ENCODE data around the gene DUS1L. TPM values are rescaled to one million over a fixed set of nuclear protein-coding genes. Genes with fewer than 3 reads are reported as not detected.

The DUS1L gene
- total and polyA plus RNA-seq, 2 donors (not counting 1 experiment from before 2014, with no cell fraction given) = 109 to 241 TPM

GRCh38 chr17:82064433-82065192 lies 991 bp downstream of the DUS1L start:
- H3K4me2 ChIP-seq (replicated peaks; ENCODE audit: low read depth, low read length, poor library complexity, severe bottlenecking) = peak overlapping the region; percentile 85
- H3K4me3 ChIP-seq (ENCODE audit: control extremely low read depth in 1 of 5, extremely low read depth in 1 of 5, insufficient read depth in 1 of 5, low read depth in 2 of 5, low read length in 4 of 5) = peak overlapping the region; percentile 18 to 76 (median 64)
- peaks cover 0 to 20% of the 10 kb centered on the region in 2 experiments for H3K36me3 ChIP-seq (replicated peaks in 1 of 2; ENCODE audit: control extremely low read depth in 1 of 2, control insufficient read depth in 1 of 2, extremely low read depth in 1 of 2, insufficient read depth in 2 of 2, low read length in 1 of 2)
- ChIA-PET CTCF (interaction anchor here (1.1 to 1.3 kb wide), 2 partner anchors 27 to 41 kb away, joined by 3 to 4 read pairs; partner anchors contain the start of gene DCXR), POLR2A (interaction anchor here (0.6 to 1.3 kb wide), 3 partner anchors 11 to 85 kb away, joined by 3 to 4 read pairs (median 4); partner anchors contain the start of gene DCXR)
- peaks cover 8% of the 10 kb centered on the region for H4K20me1 ChIP-seq (ENCODE audit: control insufficient read depth, insufficient read depth, low read length, poor library complexity, severe bottlenecking)
- no peak for TF ChIP-seq EZH2 (IDR thresholded peaks at IDR 0.05; ENCODE audit: borderline replicate concordance, insufficient read depth, low read depth, low read length, poor library complexity, severe bottlenecking)
- TF ChIP-seq, protein P1, sequence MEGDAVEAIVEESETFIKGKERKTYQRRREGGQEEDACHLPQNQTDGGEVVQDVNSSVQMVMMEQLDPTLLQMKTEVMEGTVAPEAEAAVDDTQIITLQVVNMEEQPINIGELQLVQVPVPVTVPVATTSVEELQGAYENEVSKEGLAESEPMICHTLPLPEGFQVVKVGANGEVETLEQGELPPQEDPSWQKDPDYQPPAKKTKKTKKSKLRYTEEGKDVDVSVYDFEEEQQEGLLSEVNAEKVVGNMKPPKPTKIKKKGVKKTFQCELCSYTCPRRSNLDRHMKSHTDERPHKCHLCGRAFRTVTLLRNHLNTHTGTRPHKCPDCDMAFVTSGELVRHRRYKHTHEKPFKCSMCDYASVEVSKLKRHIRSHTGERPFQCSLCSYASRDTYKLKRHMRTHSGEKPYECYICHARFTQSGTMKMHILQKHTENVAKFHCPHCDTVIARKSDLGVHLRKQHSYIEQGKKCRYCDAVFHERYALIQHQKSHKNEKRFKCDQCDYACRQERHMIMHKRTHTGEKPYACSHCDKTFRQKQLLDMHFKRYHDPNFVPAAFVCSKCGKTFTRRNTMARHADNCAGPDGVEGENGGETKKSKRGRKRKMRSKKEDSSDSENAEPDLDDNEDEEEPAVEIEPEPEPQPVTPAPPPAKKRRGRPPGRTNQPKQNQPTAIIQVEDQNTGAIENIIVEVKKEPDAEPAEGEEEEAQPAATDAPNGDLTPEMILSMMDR (IDR thresholded peaks at IDR 0.05) = no peak
- H3K4me3 Mint-ChIP-seq = peak overlapping the region; percentile 69
- WGBS (ENCODE audit: insufficient coverage) = 55% methylated on average over 36 of the region's 36 CpGs
- peak overlapping the region; percentile 100 for H2AFZ ChIP-seq (ENCODE audit: insufficient read depth, low read depth, low read length, poor library complexity, severe bottlenecking)
- no peaks in the 10 kb centered on the region for H3K27me3 ChIP-seq (replicated peaks in 1 of 4; ENCODE audit: control extremely low read depth in 1 of 4, control insufficient read depth in 3 of 4, insufficient read depth in 4 of 4, low read length in 3 of 4)
- H3K27ac Mint-ChIP-seq = peak overlapping the region; percentile 53
- peaks cover 15% of the 10 kb centered on the region for H3K4me1 Mint-ChIP-seq
- H3K9me3 ChIP-seq (ENCODE audit: control extremely low read depth in 1 of 3, control insufficient read depth in 2 of 3, insufficient read depth in 1 of 3, low read length in 2 of 3) = no peaks in the 10 kb centered on the region
- intact Hi-C loops (cut with micrococcal nuclease) = loop anchor here (1.0 kb wide), 1 partner anchor 34 kb away; the partner anchor contains the start of gene FASN
- peaks cover 12% of the 10 kb centered on the region for H3K79me2 ChIP-seq (ENCODE audit: control insufficient read depth, insufficient read depth, low read length)
- ATAC-seq (ENCODE audit: low read depth) = no peak
- no peaks in the 10 kb centered on the region for H3K27me3 Mint-ChIP-seq
- H3K9ac ChIP-seq (ENCODE audit: low read length) = peak overlapping the region; percentile 75
- H3K4me1 ChIP-seq (ENCODE audit: control insufficient read depth in 2 of 2, insufficient read depth in 2 of 2, low read length in 2 of 2) = peaks cover 16 to 26% of the 10 kb centered on the region in 2 donors
- DNase-seq = no peak
- peak overlapping the region in 1 of 2 donors; percentile 73 for H3K27ac ChIP-seq (ENCODE audit: low read length in 2 of 2)
- no peaks in the 10 kb centered on the region for H3K9me3 Mint-ChIP-seq (ENCODE audit: insufficient read depth)
